Aorta (tissue), 5 donors: ENCODE data around the gene TCAF1. TPM values are rescaled to one million over a fixed set of nuclear protein-coding genes. Genes with fewer than 3 reads are reported as not detected.

Source experiments
- ATAC-seq: fragments of 200-7000 bp; cut with Tn5 transposase; one replicate; pipeline ENCODE4 v1.9.1; 2022; ENCODE audit warnings: moderate library complexity; ENCODE audit not compliant: low FRiP score
- DNase-seq, 2 donors: peaks; one replicate each; pipeline ENCODE4 v3.0.0-alpha.2; 2020
- H3K27ac ChIP-seq, 2 donors: one replicate each; pipeline ENCODE4 v1.5.1; 2013; ENCODE audit warnings: low read length in 2 of 2, mild to moderate bottlenecking in 2 of 2, moderate library complexity in 2 of 2, control low read depth in 1 of 2, inconsistent platforms in 1 of 2, low read depth in 1 of 2
- H3K27me3 ChIP-seq, 2 donors: one replicate each; pipeline ENCODE4 v1.6.1; 2013; ENCODE audit warnings: control low read depth in 1 of 2, low read length in 1 of 2, mild to moderate bottlenecking in 1 of 2, moderate library complexity in 1 of 2; ENCODE audit not compliant: insufficient read depth in 2 of 2, control insufficient read depth in 1 of 2
- H3K36me3 ChIP-seq, 2 donors: one replicate each; pipeline ENCODE4 v1.6.1; 2013; ENCODE audit warnings: control low read depth in 1 of 2, low read length in 1 of 2, mild to moderate bottlenecking in 1 of 2; ENCODE audit not compliant: insufficient read depth in 2 of 2, control insufficient read depth in 1 of 2
- H3K4me1 ChIP-seq, 2 donors: one replicate each; pipeline ENCODE4 v1.6.1; 2013; ENCODE audit warnings: low read length in 2 of 2, control low read depth in 1 of 2, mild to moderate bottlenecking in 1 of 2, moderate library complexity in 1 of 2; ENCODE audit not compliant: insufficient read depth in 2 of 2, control insufficient read depth in 1 of 2
- H3K4me3 ChIP-seq, 2 donors: one replicate each; pipeline ENCODE4 v1.5.1; 2013; ENCODE audit warnings: low read length in 2 of 2, control low read depth in 1 of 2, mild to moderate bottlenecking in 1 of 2
- H3K9me3 ChIP-seq: one replicate; pipeline ENCODE4 v1.6.1; 2013; ENCODE audit warnings: mild to moderate bottlenecking, low read length; ENCODE audit not compliant: control insufficient read depth
- WGBS, 2 donors: extraction: QIAGEN DNeasy Blood & Tissue Kit; methylation state at CpG; one replicate each; pipeline ENCODE4 v1.1.7; 2013; 5-methylcytosine and 5-hydroxymethylcytosine counted together
- intact Hi-C, 2 donors: fragments of 100-400 bp; cut with DNase I; formaldehyde crosslinking; loops; one replicate each; pipeline versions ENCODE4 v1.14.2 to v1.15.0; 2022
- long read RNA-seq, 2 donors: library from polyadenylated mRNA; unstranded; transcript quantifications; one replicate each; pipeline ENCODE4 v2.0.0, GENCODE V29; 2020 to 2021
- polyA plus RNA-seq, 2 donors: library from polyadenylated mRNA; stranded (reverse); fragments of 200-250 nt; gene quantifications; one replicate each; pipeline ENCODE4 v1.2.3, GENCODE V29; 2013
- total RNA-seq, 2 donors: library from RNA; stranded (reverse); fragmentation: NEBNext Ultra II Directional; extraction: Animal tissue kit (Norgen Biotek cat#: 25700); gene quantifications; one replicate each; pipeline ENCODE4 v1.2.1, GENCODE V29; 2021
- donor health status: healthy with polysubstance abuse.
- donor health status: Bipolar disorder and iron deficiency.
- donor health status: DM: no; HTN: no; CAD: no.
- donor health status: DM: no; HTN: no; CAD: no.
- donor health status: DM: yes; HTN: yes; CAD: no.

The TCAF1 gene
- total RNA-seq (10 to 100 TPM; 42.1 to 58.6 TPM), polyA plus RNA-seq (10 to 100 TPM in 1 of 2 donors, 1 to 10 TPM in 1; 7.5 to 14.5 TPM)
- long read RNA-seq, donor 1, full-length matches to known transcripts, result 2 of 39 reads
- long read RNA-seq, donor 1, partial matches to known transcripts, result 24 of 39 reads
- long read RNA-seq, donor 1, other reads (novel, unspliced or antisense), result 13 of 39 reads
- long read RNA-seq, donor 2, full-length matches to known transcripts, result 7 of 29 reads
- long read RNA-seq, donor 2, partial matches to known transcripts, result 9 of 29 reads
- long read RNA-seq, donor 2, other reads (novel, unspliced or antisense), result 13 of 29 reads

- 0 to 2% methylated on average over 31 to 50 of the region's 50 CpGs for WGBS, 2 donors
- DNase-seq (peak; percentile 98 to 99), ATAC-seq (peak; percentile 99)
- Histone ChIP-seq H3K27me3 (no peaks in the 10 kb centered on the region), H3K9me3 (no peaks in the 10 kb centered on the region), H3K36me3 (no peaks in the 10 kb centered on the region), H3K4me1 (no peaks in the 10 kb centered on the region), H3K27ac (peak within 1 kb of the TSS; percentile 54 to 97), H3K4me3 (peak within 1 kb of the TSS; percentile 78 to 96)
- intact Hi-C loops, result loop anchor here in 1 of 2 donors (10.0 kb wide), 1 partner anchor 103 kb away; the partner anchor contains the start of gene OR6B1
Observed at GRCh38 chr7:143901668-143902331, at the start of gene TCAF1. TCAF1 (minus strand) TSS chr7:143902176; CDS start chr7:143876608, 25,568 bp downstream.

- no peaks in the 10 kb centered on the region for H3K36me3 ChIP-seq
- no peaks in the 10 kb centered on the region for H3K4me1 ChIP-seq
- no peaks in the 10 kb centered on the region for H3K9me3 ChIP-seq
- DNase-seq (no peak), ATAC-seq (no peak)
- no peak overlapping the region for H3K4me3 ChIP-seq
- H3K27ac ChIP-seq, result no peak overlapping the region
- intact Hi-C loops, result no loop called here
- 68 to 75% methylated on average over 2 of the region's 2 CpGs for WGBS, 2 donors
- H3K27me3 ChIP-seq, result no peaks in the 10 kb centered on the region
Observed at GRCh38 chr7:143948733-143949132, 46.8 kb upstream of the TCAF1 start.

- intact Hi-C loops, result no loop called here
- Histone ChIP-seq H3K36me3 (no peaks in the 10 kb centered on the region), H3K4me3 (no peak overlapping the region), H3K27me3 (no peaks in the 10 kb centered on the region), H3K4me1 (no peaks in the 10 kb centered on the region), H3K27ac (no peak overlapping the region), H3K9me3 (no peaks in the 10 kb centered on the region)
- DNase-seq, result no peak
- WGBS, 2 donors, result 87 to 97% methylated on average over 2 of the region's 2 CpGs
- no peak for ATAC-seq
Observed at GRCh38 chr7:143947111-143947510, 45.1 kb upstream of the TCAF1 start.

- DNase-seq (no peak), ATAC-seq (no peak)
- intact Hi-C loops, result no loop called here
- H3K4me1 ChIP-seq, result no peaks in the 10 kb centered on the region
- WGBS, 2 donors, result 88 to 91% methylated on average over 4 of the region's 4 CpGs
- H3K36me3 ChIP-seq, result no peaks in the 10 kb centered on the region
- H3K9me3 ChIP-seq, result no peaks in the 10 kb centered on the region
- H3K27me3 ChIP-seq, result no peaks in the 10 kb centered on the region
- H3K27ac ChIP-seq, result no peak overlapping the region
- H3K4me3 ChIP-seq, result no peak overlapping the region
Observed at GRCh38 chr7:143945423-143945822, 43.4 kb upstream of the TCAF1 start.

GRCh38 chr7:143938379-143939243, 36.6 kb upstream of the TCAF1 start:
- DNase-seq (no peak), ATAC-seq (no peak)
- peaks cover under 1% of the 10 kb centered on the region for H3K9me3 ChIP-seq
- H3K4me3 ChIP-seq, result no peak overlapping the region
- no peak overlapping the region for H3K27ac ChIP-seq
- H3K27me3 ChIP-seq, result no peaks in the 10 kb centered on the region
- H3K36me3 ChIP-seq, result no peaks in the 10 kb centered on the region
- H3K4me1 ChIP-seq, result no peaks in the 10 kb centered on the region
- 92% methylated on average over 5 of the region's 5 CpGs for WGBS, 2 donors
- intact Hi-C loops, result no loop called here

GRCh38 chr7:143936087-143937009, 34.4 kb upstream of the TCAF1 start:
- H3K4me1 ChIP-seq, result no peaks in the 10 kb centered on the region
- intact Hi-C loops, result no loop called here
- DNase-seq, result no peak
- H3K4me3 ChIP-seq, result no peak overlapping the region
- WGBS, 2 donors, result 73 to 82% methylated on average over 4 of the region's 4 CpGs
- no peak for ATAC-seq
- no peaks in the 10 kb centered on the region for H3K36me3 ChIP-seq
- H3K27me3 ChIP-seq, result no peaks in the 10 kb centered on the region
- H3K27ac ChIP-seq, result no peak overlapping the region
- peaks cover 2% of the 10 kb centered on the region for H3K9me3 ChIP-seq

- 4 to 11% methylated on average over 3 of the region's 3 CpGs for WGBS, 2 donors
- intact Hi-C loops, result no loop called here
- H3K9me3 ChIP-seq, result peaks cover 2% of the 10 kb centered on the region
- no peaks in the 10 kb centered on the region for H3K27me3 ChIP-seq
- H3K4me3 ChIP-seq, result no peak within 1 kb of the TSS
- H3K4me1 ChIP-seq, result no peaks in the 10 kb centered on the region
- ATAC-seq, result no peak
- H3K36me3 ChIP-seq, result no peaks in the 10 kb centered on the region
- DNase-seq, result no peak
- no peak within 1 kb of the TSS for H3K27ac ChIP-seq
Observed at GRCh38 chr7:143934526-143935325, 32.8 kb upstream of the TCAF1 start, which contains the start of gene OR2F2. OR2F2 (plus strand) TSS chr7:143935233; CDS start chr7:143935233, 0 bp downstream.
